Stimulated activated CD4-positive, alpha-beta T cell treated with anti-CD3 and anti-CD28 coated beads, TNF-alpha, amount 100 ng/mL, for 24 hours (primary cell): Measurements from ENCODE around the gene NAT16.

Experiments used
- DNase-seq, 3 experiments: peaks; one replicate each; pipeline ENCODE4 v3.0.0-alpha.2; 2020; ENCODE audit warnings: low read depth in 3 of 3

Gene NAT16

DNA sequence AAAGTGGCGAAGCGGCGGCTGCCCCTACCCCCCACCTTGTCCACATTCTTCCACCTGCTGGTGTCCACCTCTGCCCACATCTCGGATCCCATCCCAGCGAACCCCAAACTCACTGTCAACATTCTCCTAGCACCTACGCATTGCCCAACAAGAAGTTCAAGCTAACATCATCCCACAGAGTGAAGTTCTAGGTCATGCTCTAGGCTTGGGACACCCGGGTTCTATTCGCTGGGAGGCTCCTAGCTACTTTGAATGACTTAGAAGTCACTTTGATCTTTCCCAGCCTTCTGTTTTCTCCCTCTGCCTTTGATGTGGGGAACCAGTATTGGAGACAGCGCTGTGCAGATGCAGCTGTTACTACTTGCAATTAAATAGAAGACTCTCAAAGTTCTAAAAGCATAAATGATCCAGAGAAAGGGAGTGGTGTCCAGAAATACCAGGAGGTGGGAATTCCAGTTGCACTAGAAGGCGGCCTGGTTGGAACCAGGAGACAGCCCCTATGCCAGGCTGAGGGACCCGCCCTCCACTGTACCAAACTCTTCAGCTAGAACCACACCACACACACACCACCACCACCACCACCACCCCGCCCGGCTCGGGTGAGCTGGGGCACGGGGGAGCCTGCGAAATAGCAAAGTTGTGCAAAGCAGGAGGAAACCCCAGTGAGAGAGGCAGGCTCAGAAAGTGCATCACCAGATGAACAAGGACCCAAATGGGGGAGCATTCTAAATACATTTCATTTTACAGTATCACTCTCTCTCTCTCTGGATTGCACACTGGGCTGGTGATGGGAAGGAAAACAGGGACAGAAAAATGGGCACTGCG, 9.3 kb downstream of the NAT16 start:
- DNase-seq = no peak

DNA sequence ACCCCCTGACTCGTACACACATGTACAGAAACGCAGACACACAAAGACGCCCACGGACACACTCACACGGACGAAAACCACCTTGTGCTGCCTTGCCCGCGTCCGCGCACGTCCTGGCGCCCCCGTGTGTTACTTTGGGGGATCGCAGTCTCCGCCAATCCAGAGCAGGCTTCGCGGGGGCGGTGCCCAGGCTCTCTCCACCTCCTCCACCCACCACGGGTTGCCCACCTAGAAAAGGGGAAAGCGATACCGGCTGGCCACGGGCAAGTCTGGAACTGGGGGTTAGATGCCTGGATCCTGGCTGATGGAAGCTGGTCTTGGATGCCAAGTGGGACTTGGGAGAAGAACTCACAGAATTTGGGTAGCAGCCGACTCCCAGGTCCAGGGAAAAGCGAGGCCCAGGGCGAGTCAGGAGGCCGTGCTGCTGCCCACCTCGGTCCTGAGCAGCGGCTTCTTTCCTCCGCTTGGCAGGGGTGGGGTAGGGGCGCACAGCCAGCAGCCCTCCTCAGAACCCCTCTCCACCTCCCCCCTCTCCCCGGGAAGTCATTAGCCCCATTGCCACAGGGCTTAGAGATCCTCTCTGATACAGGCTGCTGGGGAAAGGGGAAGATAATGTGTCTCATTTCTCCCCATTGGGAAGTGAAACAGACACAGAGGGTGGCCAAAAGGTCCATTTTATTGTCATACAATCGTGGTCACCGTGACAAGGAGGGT, 10.1 kb downstream of the NAT16 start:
- peak; percentile 56 to 82 (median 62) for DNase-seq

DNA sequence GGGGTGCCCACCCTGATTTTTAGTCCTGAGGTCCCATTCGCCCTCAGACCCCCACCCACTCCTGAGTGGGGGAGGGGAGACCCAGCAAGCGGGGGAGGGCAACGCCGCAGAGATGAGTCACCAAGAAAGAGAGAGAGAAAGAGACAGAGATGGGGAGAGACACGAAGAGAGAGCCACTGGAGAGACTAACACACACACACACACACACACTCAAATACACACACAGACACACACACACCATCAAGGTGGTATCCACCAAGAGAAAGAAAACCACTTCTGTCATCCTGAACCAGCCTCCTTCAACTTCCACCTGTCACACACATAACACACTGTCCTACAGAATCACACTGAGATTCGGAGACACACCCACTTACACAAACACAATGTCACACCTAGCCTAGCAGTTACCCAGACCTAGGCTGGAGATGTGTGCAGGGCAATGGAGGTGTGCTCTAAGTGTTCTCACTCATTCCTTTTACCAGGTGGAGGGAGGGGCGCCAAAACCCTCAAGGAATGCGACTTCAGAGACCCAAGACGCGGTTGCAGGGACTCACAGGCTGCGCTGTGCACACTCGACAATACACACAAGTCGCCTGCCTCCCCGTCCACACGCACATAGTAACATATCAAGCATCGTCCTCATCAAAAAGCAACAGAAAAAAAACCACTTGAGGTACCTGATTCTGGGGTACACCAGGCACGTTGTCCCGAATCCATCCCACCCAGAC, 10.8 kb downstream of the NAT16 start:
- DNase-seq = no peak

DNA sequence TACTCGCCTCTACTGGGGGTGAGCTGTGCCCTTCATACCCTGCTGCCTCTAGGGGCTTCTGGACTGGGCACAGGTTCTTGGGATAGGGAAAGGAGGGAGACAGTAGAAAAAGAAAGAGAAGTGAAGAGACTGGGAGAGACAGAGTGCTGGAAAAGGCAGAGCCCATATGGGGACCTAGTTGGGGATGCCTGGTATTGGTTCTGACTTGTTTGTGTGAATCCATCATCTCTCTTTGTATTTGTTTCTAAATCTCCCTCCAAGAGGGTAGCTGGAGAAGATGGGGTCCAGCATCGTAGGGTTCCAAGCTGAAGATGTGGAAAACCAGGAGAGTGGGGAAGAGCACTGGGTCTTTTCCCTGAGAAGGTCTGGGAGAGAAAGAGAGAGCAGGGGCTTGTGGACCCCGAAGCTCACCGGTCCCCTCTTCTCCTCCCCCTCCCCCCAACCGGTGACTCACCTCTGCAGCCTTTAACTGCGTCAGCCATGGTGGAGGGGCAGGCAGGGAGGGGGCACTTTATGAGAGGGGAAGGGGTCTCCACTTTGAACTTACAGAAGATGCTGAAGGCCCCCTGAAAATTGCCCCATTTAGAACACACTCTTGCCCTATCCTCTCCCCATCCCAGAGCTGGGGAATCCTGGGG, 11.6 kb downstream of the NAT16 start:
- no peak for DNase-seq

DNA sequence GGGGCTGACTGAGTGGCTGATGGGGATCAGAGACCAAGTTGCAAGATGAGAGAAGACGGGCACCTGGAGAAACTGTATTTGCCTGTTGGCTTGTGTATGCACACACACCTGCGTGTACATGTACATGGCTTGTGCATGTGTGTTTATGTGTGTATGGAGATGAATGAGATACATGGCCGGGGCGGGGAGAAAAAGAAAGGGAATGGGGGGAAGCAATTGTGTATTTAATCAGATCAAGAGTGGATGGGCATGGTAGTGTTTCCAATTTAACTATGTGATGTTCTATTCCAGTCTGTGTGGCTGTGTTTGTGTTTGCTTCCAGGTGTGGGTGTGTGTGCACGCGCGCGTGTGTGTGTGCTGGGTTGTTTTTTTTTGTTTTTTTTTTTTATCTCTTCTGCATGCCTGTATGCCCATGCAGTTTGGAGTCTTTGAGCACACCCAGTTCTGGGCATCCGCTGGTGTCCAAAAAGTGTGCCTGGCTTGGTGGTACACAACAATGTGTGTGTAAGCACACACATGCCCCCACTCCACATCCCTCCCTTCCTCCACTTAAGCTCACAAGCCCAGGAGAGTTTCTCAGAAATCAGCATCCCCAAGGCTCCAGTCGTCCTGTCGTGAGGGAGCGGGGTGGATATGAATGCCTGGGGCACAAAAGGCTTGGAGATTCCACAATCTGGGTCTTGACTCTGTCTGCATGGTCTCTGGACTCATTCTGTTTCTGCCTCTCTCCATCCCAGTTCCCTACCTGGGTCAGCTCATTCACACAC, 12.3 kb downstream of the NAT16 start:
- DNase-seq = no peak

DNA sequence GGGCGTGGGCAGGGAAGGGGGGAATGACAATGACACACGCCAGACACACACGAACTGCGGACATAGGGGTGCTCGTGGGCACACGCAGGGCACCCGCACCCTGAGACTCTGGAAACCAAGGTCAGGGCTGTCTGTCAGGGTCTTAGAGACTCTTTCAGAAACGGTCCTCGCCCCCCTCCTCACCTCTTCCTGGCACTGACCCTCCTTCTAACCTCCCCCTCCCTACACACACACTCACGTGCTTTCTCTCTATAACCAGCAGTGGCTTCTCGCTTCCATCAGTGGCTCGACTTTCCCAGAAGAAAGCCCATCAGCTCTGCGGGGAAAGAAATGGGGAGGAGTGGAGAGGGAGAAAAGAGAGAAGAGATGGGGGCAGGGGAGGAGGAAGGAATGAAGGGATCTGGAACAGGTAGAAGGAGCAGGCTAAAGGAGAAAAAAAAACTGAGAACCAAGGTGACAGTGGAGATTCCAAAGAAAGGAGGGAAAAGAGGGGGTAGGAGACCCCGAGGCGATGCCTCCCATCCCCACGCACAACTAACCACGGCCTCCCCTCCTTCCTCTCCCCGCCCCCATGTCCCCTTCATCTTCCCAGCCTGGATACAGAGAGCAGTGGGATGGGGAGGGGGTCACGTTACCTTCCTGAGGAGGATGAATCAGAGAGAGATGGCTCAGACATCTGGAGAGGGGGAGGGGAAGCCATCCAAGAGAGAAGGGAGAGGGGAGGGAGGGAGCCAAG, 13.0 kb downstream of the NAT16 start:
- no peak for DNase-seq

DNA sequence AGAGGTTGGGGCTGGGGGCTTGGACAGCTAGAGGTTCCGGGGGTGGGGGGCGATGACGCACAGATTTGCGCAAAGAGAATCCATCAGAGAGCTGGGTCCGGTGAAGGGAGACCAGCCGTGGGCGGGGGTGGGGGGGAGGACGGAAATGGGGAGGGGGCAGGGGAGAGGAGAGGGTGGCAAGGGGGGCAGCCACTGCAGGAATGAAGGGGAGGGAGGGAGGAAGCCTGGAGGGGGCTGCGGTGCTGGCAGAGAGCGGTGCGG, 13.5 kb downstream of the NAT16 start:
- no peak for DNase-seq

GRCh38 chr7:101165958-101166647, 14.0 kb downstream of the NAT16 start:
- no peak for DNase-seq

DNA sequence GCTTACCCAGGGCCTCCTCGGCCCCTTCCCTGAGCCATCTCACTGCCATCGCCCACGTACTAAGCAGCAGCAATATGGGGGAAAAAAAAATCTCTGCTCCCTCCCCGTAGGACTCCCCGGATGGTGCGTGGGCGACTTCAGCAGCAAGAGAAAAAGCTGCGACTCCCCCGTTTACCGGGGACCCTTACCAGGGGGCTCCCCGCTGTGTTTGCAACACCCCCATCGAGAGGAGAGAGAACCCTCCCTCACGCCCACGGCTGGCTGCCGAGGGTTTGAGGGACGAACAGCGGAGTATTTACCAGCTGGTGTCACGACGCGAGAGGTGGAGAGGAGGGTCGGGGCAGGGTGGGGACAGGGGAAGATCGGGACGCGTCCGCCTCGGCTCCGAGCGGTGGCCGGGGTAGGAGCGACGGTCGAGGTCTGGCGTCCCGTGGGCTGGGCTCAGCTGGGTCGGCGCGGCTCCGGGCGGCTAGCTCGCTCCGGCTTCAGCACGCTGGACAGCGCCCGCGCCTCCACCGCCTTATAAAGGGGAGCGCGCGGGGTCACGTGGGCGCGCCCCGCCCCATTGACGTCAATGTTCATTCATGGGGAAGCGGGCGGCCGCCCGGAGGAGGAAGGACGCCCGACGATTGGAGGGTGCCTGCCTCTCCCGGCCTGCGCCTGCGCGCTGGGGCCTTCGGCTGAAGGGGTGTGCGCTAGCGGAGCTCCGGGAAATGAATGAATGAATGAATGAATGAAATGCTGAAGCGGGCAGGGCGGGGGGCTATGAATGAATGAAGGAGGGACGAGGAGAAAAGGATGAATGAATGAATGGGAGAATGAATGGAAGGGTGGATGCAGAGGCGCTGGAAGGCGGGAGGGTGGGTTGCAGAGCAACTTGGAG, 14.8 kb downstream of the NAT16 start, which contains the start of gene VGF:
TSS of gene VGF (minus strand) at position 495 of the 883 bp plus-strand sequence. CDS start 726 bp downstream, outside the sequence.
- DNase-seq = peak; percentile 82 to 93 (median 82)

- DNase-seq = no peak
Observed at GRCh38 chr7:101164071-101164840, 15.8 kb downstream of the NAT16 start.

- no peak for DNase-seq
Observed at GRCh38 chr7:101163279-101164070, 16.6 kb downstream of the NAT16 start.

- DNase-seq = no peak
Observed at GRCh38 chr7:101162551-101163278, 17.4 kb downstream of the NAT16 start.

DNA sequence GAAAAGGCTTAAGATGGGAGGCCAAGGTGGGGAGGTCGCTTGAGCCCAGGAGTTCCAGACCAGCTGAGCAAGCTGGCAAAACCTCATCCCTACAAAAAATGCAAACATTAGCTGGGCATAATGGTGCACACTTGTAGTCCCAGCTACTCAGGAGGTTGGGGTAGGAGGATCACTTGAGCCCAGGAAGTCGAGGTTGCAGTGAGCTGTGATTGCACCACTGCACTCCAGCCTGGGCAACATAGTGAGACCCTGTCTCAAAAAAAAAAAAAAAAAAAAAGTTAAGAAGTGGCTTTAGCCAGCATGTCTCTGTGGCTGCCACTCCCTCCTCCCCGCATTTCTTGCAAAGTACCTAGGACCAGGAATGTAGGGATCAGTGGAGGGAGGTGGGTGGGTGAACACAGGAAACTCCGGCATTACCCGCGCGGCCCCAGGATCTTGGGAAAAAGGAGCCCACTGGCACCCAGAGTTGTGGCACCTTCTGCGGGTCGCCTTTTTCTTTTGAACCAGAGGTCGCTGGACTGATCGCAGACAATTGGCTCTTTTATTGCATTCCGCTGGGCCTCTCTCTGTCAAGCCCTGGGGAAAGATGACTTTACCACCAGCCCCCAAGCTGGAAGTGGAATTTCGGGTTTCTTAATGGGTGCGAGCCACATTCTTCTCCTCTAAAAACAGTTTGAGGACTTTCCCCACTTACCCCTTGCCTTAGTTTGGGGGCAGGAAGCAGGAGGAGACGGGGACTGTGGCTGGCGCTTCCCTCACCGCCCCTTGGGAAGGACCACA, 18.2 kb downstream of the NAT16 start:
- no peak for DNase-seq

- DNase-seq = no peak
Observed at GRCh38 chr7:101160910-101161309, 19.2 kb downstream of the NAT16 start.

DNA sequence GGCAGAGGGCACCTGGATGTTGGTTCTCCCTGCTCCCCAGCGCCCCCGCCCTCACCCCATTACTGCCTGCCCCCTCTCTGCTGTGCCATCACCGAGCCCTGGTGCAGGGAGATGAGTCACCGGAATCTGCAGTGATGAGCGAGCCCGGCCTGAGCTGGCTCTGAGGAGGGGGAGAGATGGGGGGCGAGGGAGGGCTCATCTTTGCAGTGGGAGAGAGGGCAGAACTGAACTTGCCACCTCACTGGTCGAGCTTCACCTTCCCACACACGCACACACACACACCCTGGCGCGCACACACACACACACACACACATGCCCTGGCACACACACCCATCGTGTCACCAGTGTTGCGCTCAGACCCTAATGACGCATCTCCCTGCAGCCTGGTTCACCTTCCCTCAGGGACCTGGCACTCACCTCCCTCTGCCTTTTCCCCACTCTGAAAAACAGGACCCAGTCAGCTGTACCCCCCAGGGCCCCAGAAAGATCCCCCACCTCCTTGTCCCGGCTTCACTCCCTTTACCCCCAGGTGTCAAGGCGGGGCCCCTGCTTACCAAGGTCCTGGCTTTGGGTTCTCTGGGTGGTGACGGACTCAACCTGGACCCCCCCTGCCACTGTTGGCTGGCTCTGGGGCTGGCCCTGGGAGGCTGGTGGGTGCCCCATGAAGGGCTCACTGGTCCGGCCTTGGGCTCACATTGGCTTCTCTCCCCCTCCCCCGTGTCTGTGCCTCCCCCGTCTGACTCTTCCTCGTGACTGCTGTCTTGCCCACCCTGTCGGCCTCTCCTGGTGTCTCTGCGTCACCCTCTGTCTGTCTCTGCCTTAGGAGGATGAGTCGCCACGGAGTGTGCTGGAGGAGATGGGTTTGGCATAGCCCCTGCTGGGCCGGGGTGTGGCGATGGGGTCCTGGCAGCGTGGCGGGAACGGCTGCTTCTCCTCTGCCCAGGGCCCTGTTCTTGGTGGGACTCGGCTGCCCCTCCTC, 20.1 kb downstream of the NAT16 start:
- no peak for DNase-seq
